HG02973 (cell line): ENCODE data around the gene RASA1.

ENCODE experiments used
- ATAC-seq: cut with Tn5 transposase; IDR thresholded peaks from one replicate; pipeline ENCODE4 v1.9.1; 2021; ENCODE audit warnings: moderate library complexity; ENCODE audit not compliant: unreplicated experiment

Gene RASA1

GRCh38 chr5:87400305-87400899 lies 132.7 kb downstream of the RASA1 start:
- ATAC-seq, result peak; percentile 74

- no peak for ATAC-seq
These were observed 133.9 kb downstream of the RASA1 start for GRCh38 chr5:87401626-87402025.

GRCh38 chr5:87403409-87403808 lies 135.7 kb downstream of the RASA1 start:
- ATAC-seq, result no peak

GRCh38 chr5:87403899-87404298 lies 136.2 kb downstream of the RASA1 start:
- no peak for ATAC-seq

- ATAC-seq, result no peak
These were observed 136.7 kb downstream of the RASA1 start for GRCh38 chr5:87404359-87404758.

GRCh38 chr5:87405472-87406155 lies 137.9 kb downstream of the RASA1 start:
- no peak for ATAC-seq

- ATAC-seq, result no peak
These were observed 140.5 kb downstream of the RASA1 start for GRCh38 chr5:87408204-87408603.

GRCh38 chr5:87410931-87411330 lies 143.2 kb downstream of the RASA1 start:
- ATAC-seq, result no peak

- ATAC-seq, result no peak
These were observed 143.9 kb downstream of the RASA1 start for GRCh38 chr5:87411586-87411972.

GRCh38 chr5:87411973-87412629 lies 144.4 kb downstream of the RASA1 start:
- ATAC-seq, result peak; percentile 14

- ATAC-seq, result peak; percentile 99
These were observed 145.1 kb downstream of the RASA1 start, which contains the start of gene CCNH for GRCh38 chr5:87412630-87413342. Gene CCNH (minus strand): TSS chr5:87412930. CDS start chr5:87412794, 136 bp downstream.

GRCh38 chr5:87413343-87413645 lies 145.6 kb downstream of the RASA1 start:
- no peak for ATAC-seq

GRCh38 chr5:87418506-87418905 lies 150.8 kb downstream of the RASA1 start:
- no peak for ATAC-seq

- ATAC-seq, result no peak
These were observed 153.6 kb downstream of the RASA1 start for GRCh38 chr5:87421307-87421706.

GRCh38 chr5:87423755-87424154 lies 156.1 kb downstream of the RASA1 start:
- ATAC-seq, result no peak

- no peak for ATAC-seq
These were observed 163.3 kb downstream of the RASA1 start for GRCh38 chr5:87430863-87431457.

GRCh38 chr5:87432460-87432859 lies 164.8 kb downstream of the RASA1 start:
- ATAC-seq, result no peak

GRCh38 chr5:87433945-87434344 lies 166.3 kb downstream of the RASA1 start:
- no peak for ATAC-seq

- ATAC-seq, result no peak
These were observed 166.8 kb downstream of the RASA1 start for GRCh38 chr5:87434461-87434860.

- ATAC-seq, result no peak
These were observed 167.5 kb downstream of the RASA1 start for GRCh38 chr5:87435144-87435694.

GRCh38 chr5:87437724-87438123 lies 170.0 kb downstream of the RASA1 start:
- ATAC-seq, result no peak
